ENCODE measurements around the gene FBXO46.
"Not testable (repeated sequence)": the region's sequence is repeated elsewhere in the genome, so short reads cannot be mapped to it uniquely, and the experiment has no call there.

FBXO46 gene

GRCh38 chr19:45685045-45685444, 45.7 kb downstream of the FBXO46 start:
- DNase-seq (ENCODE audit: low read depth in 2 of 2) = not testable (repeated sequence)

- no peak for DNase-seq (ENCODE audit: low read depth in 2 of 2)
Measured at GRCh38 chr19:45682908-45683307, 47.8 kb downstream of the FBXO46 start.

GRCh38 chr19:45682117-45682516, 48.6 kb downstream of the FBXO46 start:
- no peak for DNase-seq (ENCODE audit: low read depth in 2 of 2)

GRCh38 chr19:45681391-45682015, 49.2 kb downstream of the FBXO46 start:
- DNase-seq (ENCODE audit: low read depth in 2 of 2) = peak; percentile 56 to 71

GRCh38 chr19:45677351-45678230, 53.1 kb downstream of the FBXO46 start:
- DNase-seq (ENCODE audit: low read depth in 2 of 2) = peak; percentile 67

- DNase-seq (ENCODE audit: low read depth in 2 of 2) = peak; percentile 53 to 76
Measured at GRCh38 chr19:45676851-45677263, 53.8 kb downstream of the FBXO46 start.

- no peak for DNase-seq (ENCODE audit: low read depth in 2 of 2)
Measured at GRCh38 chr19:45674946-45675345, 55.8 kb downstream of the FBXO46 start.

- DNase-seq (ENCODE audit: low read depth in 2 of 2) = no peak
Measured at GRCh38 chr19:45670670-45671453, 59.8 kb downstream of the FBXO46 start.

GRCh38 chr19:45668342-45668871, 62.3 kb downstream of the FBXO46 start:
- DNase-seq (ENCODE audit: low read depth in 2 of 2) = peak in 1 of 2 donors; percentile 29

- DNase-seq (ENCODE audit: low read depth in 2 of 2) = peak; percentile 30 to 36
Measured at GRCh38 chr19:45667620-45668341, 62.9 kb downstream of the FBXO46 start, which contains the start of gene GIPR. TSS of gene GIPR (plus strand) at chr19:45668221. CDS start at chr19:45669521, 1,300 bp downstream.

GRCh38 chr19:45664575-45664974, 66.1 kb downstream of the FBXO46 start:
- DNase-seq (ENCODE audit: low read depth in 2 of 2) = no peak

- DNase-seq (ENCODE audit: low read depth in 2 of 2) = no peak
Measured at GRCh38 chr19:45663800-45664199, 66.9 kb downstream of the FBXO46 start.

GRCh38 chr19:45660636-45661035, 70.1 kb downstream of the FBXO46 start:
- no peak for DNase-seq (ENCODE audit: low read depth in 2 of 2)
